ENCODE measurements around the gene ZDHHC9. TPM values are rescaled to one million over a fixed set of nuclear protein-coding genes. Genes with fewer than 3 reads are reported as not detected.

The ZDHHC9 gene
- polyA plus RNA-seq, 1 of the 3 experiments (the other 2 are of a cell fraction), result 8.1 TPM

DNA sequence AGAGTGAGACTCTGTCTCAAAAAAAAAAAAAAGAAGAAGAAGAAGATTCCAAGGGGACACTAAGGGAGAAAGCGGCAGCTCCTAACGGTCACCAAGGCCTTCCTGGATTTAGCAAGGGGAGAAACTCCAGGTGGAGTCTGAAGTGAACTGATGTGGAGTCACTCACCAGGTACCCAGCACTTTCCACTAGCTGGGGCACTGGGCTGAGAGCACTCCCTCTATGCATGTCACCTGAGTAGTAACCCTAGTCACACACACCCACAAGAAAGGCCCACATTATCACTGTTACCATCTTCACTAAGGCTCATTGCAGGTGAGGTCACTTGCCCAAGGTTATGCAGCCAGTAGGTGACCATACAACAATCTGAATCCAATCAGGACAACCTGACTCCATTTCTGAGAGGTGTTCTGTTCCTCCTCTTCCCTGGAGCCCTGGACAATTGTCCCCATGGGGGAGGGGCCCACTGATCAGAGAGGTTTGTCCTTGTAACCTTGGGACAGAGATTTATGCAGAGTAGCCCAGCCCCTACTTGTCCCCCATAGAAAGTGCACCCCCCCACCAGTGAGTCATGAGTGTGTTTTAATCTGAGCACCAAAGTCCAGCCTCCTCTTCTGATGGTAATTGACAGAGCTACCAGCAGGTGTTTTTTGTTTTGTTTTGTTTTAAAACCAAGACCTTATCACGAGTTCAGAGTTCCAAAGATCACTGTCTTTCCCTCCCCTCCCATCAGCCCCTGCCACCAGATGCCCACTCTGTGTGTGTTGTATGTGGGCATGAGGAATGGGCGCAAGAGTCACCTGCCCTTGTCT lies 69.8 kb downstream of the ZDHHC9 start:
- POLR2A ChIA-PET, result no interaction called here
- no peak overlapping the region for H3K4me2 ChIP-seq
- H3K4me3 ChIP-seq (ENCODE audit: low read depth in 2 of 2, low read length in 1 of 2), result no peak overlapping the region
- H2AFZ ChIP-seq (ENCODE audit: low read depth), result no peak overlapping the region
- CTCF ChIA-PET, result interaction anchor here (1.1 kb wide), 1 partner anchor 28 kb away, joined by 4 read pairs; no protein-coding TSS in a partner anchor
- H3K27ac ChIP-seq (ENCODE audit: low read depth in 2 of 2, low read length in 1 of 2), result no peak overlapping the region
- H3K9me3 ChIP-seq, result no peaks in the 10 kb centered on the region
- H3K36me3 ChIP-seq (replicated peaks in 1 of 2; ENCODE audit: control insufficient read depth in 1 of 2, insufficient read depth in 2 of 2, low read length in 1 of 2), result no peaks in the 10 kb centered on the region
- TF ChIP-seq MXI1 (IDR thresholded peaks at IDR 0.05; ENCODE audit: low read depth, low read length) (no peak), SIN3A (IDR thresholded peaks at IDR 0.05; ENCODE audit: borderline replicate concordance, low read depth, low read length) (no peak)
- TF ChIP-seq, protein P1, sequence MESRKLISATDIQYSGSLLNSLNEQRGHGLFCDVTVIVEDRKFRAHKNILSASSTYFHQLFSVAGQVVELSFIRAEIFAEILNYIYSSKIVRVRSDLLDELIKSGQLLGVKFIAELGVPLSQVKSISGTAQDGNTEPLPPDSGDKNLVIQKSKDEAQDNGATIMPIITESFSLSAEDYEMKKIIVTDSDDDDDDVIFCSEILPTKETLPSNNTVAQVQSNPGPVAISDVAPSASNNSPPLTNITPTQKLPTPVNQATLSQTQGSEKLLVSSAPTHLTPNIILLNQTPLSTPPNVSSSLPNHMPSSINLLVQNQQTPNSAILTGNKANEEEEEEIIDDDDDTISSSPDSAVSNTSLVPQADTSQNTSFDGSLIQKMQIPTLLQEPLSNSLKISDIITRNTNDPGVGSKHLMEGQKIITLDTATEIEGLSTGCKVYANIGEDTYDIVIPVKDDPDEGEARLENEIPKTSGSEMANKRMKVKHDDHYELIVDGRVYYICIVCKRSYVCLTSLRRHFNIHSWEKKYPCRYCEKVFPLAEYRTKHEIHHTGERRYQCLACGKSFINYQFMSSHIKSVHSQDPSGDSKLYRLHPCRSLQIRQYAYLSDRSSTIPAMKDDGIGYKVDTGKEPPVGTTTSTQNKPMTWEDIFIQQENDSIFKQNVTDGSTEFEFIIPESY (IDR thresholded peaks at IDR 0.05; ENCODE audit: borderline replicate concordance, low read depth), result no peak
- peaks cover 20% of the 10 kb centered on the region; the same call in 1 of the 2 replicates for H3K27me3 ChIP-seq (ENCODE audit: insufficient read depth)
- H3K79me2 ChIP-seq (ENCODE audit: insufficient read depth), result no peaks in the 10 kb centered on the region
- no peak for DNase-seq
- H3K9ac ChIP-seq, result no peak overlapping the region
- 32% methylated on average over 4 of the region's 4 CpGs for WGBS (ENCODE audit: low lambda C conversion rate)
- no peaks in the 10 kb centered on the region for H3K9me2 ChIP-seq
- H3K4me1 ChIP-seq (ENCODE audit: control insufficient read depth in 1 of 2, insufficient read depth in 2 of 2, low read depth in 1 of 2, low read length in 1 of 2), result no peaks in the 10 kb centered on the region
- H4K20me1 ChIP-seq (ENCODE audit: insufficient read depth), result no peaks in the 10 kb centered on the region
- H3F3A ChIP-seq (replicated peaks; ENCODE audit: insufficient read depth), result no peaks in the 10 kb centered on the region

DNA sequence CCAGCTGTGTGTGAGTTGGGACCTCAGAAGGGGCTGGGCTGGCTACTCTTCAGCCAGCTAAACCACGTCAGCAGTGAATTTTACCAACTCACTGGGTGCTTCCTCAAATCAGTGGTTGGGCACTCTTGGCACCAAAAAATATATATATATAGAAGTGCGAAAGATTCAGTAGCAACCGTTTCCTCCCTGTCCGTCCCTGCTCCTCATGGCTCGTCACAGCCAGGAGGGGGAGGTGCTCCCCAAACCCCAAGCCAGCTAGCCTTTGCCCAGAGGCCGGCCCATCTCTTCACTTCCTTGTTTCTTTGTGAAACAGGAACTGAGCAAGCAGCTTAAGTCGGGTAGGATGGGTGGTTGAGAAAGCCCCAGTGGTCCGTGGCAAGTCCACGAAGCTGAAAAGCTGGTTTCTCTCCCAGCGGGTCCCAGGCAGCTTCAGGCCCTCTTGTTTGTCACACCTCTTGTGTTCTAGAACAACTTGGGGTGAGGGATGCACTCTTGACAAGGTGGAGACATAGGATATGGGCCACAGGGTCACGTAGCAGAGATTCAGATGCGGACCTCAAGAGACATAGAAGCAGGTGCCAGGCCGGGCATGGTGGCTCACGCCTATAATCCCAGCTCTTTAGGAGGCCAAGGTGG lies 70.8 kb downstream of the ZDHHC9 start:
- H3K9me2 ChIP-seq, result no peaks in the 10 kb centered on the region
- H3K4me2 ChIP-seq, result no peak overlapping the region
- TF ChIP-seq, protein P2, sequence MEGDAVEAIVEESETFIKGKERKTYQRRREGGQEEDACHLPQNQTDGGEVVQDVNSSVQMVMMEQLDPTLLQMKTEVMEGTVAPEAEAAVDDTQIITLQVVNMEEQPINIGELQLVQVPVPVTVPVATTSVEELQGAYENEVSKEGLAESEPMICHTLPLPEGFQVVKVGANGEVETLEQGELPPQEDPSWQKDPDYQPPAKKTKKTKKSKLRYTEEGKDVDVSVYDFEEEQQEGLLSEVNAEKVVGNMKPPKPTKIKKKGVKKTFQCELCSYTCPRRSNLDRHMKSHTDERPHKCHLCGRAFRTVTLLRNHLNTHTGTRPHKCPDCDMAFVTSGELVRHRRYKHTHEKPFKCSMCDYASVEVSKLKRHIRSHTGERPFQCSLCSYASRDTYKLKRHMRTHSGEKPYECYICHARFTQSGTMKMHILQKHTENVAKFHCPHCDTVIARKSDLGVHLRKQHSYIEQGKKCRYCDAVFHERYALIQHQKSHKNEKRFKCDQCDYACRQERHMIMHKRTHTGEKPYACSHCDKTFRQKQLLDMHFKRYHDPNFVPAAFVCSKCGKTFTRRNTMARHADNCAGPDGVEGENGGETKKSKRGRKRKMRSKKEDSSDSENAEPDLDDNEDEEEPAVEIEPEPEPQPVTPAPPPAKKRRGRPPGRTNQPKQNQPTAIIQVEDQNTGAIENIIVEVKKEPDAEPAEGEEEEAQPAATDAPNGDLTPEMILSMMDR (IDR thresholded peaks at IDR 0.05), result no peak
- TF ChIP-seq, protein P3, sequence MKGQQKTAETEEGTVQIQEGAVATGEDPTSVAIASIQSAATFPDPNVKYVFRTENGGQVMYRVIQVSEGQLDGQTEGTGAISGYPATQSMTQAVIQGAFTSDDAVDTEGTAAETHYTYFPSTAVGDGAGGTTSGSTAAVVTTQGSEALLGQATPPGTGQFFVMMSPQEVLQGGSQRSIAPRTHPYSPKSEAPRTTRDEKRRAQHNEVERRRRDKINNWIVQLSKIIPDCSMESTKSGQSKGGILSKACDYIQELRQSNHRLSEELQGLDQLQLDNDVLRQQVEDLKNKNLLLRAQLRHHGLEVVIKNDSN (IDR thresholded peaks at IDR 0.05; ENCODE audit: borderline replicate concordance, low read depth), result no peak
- TF ChIP-seq FOXM1 (IDR thresholded peaks at IDR 0.05; ENCODE audit: low read depth) (no peak), SIN3A (IDR thresholded peaks at IDR 0.05; ENCODE audit: borderline replicate concordance, low read depth, low read length) (no peak), GABPA (IDR thresholded peaks at IDR 0.05; ENCODE audit: low read depth) (no peak), CHD2 (IDR thresholded peaks at IDR 0.05; ENCODE audit: low read length, partially characterized antibody) (no peak), RCOR1 (IDR thresholded peaks at IDR 0.05; ENCODE audit: low read length) (no peak), EZH2phosphoT487 (IDR thresholded peaks at IDR 0.05; ENCODE audit: borderline replicate concordance, low read depth) (no peak)
- TF ChIP-seq, protein P4, sequence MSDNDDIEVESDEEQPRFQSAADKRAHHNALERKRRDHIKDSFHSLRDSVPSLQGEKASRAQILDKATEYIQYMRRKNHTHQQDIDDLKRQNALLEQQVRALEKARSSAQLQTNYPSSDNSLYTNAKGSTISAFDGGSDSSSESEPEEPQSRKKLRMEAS (IDR thresholded peaks at IDR 0.05; ENCODE audit: low read depth), result no peak
- TF ChIP-seq, protein P5, sequence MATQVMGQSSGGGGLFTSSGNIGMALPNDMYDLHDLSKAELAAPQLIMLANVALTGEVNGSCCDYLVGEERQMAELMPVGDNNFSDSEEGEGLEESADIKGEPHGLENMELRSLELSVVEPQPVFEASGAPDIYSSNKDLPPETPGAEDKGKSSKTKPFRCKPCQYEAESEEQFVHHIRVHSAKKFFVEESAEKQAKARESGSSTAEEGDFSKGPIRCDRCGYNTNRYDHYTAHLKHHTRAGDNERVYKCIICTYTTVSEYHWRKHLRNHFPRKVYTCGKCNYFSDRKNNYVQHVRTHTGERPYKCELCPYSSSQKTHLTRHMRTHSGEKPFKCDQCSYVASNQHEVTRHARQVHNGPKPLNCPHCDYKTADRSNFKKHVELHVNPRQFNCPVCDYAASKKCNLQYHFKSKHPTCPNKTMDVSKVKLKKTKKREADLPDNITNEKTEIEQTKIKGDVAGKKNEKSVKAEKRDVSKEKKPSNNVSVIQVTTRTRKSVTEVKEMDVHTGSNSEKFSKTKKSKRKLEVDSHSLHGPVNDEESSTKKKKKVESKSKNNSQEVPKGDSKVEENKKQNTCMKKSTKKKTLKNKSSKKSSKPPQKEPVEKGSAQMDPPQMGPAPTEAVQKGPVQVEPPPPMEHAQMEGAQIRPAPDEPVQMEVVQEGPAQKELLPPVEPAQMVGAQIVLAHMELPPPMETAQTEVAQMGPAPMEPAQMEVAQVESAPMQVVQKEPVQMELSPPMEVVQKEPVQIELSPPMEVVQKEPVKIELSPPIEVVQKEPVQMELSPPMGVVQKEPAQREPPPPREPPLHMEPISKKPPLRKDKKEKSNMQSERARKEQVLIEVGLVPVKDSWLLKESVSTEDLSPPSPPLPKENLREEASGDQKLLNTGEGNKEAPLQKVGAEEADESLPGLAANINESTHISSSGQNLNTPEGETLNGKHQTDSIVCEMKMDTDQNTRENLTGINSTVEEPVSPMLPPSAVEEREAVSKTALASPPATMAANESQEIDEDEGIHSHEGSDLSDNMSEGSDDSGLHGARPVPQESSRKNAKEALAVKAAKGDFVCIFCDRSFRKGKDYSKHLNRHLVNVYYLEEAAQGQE (IDR thresholded peaks at IDR 0.05; ENCODE audit: low read depth, low read length), result no peak
- H3K9ac ChIP-seq, result no peak overlapping the region
- no peak overlapping the region for H3K27ac ChIP-seq (ENCODE audit: low read depth in 2 of 2, low read length in 1 of 2)
- no peaks in the 10 kb centered on the region for H3K4me1 ChIP-seq (ENCODE audit: control insufficient read depth in 1 of 2, insufficient read depth in 2 of 2, low read depth in 1 of 2, low read length in 1 of 2)
- DNase-seq, result no peak
- H3K79me2 ChIP-seq (ENCODE audit: insufficient read depth), result no peaks in the 10 kb centered on the region
- no peaks in the 10 kb centered on the region for H3K36me3 ChIP-seq (replicated peaks in 1 of 2; ENCODE audit: control insufficient read depth in 1 of 2, insufficient read depth in 2 of 2, low read length in 1 of 2)
- ChIA-PET CTCF (interaction anchor here (2.8 kb wide), 1 partner anchor 135 kb away, joined by 16 read pairs; no protein-coding TSS in a partner anchor), POLR2A (no interaction called here)
- no peak overlapping the region for H2AFZ ChIP-seq (ENCODE audit: low read depth)
- H3K9me3 ChIP-seq, result no peaks in the 10 kb centered on the region
- no peaks in the 10 kb centered on the region for H4K20me1 ChIP-seq (ENCODE audit: insufficient read depth)
- H3K4me3 ChIP-seq (ENCODE audit: low read depth in 2 of 2, low read length in 1 of 2), result no peak overlapping the region
- H3F3A ChIP-seq (replicated peaks; ENCODE audit: insufficient read depth), result no peaks in the 10 kb centered on the region
- WGBS (ENCODE audit: low lambda C conversion rate), result 46% methylated on average over 14 of the region's 14 CpGs
- peaks cover 20% of the 10 kb centered on the region; the same call in 1 of the 2 replicates for H3K27me3 ChIP-seq (ENCODE audit: insufficient read depth)
